Stimulated activated CD4-positive, alpha-beta T cell treated with anti-CD3 and anti-CD28 coated beads, Interleukin-12 subunit alpha, Interleukin-12 subunit beta, amount 100 ng/mL, for 24 hours (primary cell): ENCODE measurements around the gene OR2C1.

Experiments used
- DNase-seq, 2 experiments: peaks; one replicate each; pipeline ENCODE4 v3.0.0-alpha.2; 2020; ENCODE audit warnings: low read depth in 2 of 2

OR2C1 gene

DNA sequence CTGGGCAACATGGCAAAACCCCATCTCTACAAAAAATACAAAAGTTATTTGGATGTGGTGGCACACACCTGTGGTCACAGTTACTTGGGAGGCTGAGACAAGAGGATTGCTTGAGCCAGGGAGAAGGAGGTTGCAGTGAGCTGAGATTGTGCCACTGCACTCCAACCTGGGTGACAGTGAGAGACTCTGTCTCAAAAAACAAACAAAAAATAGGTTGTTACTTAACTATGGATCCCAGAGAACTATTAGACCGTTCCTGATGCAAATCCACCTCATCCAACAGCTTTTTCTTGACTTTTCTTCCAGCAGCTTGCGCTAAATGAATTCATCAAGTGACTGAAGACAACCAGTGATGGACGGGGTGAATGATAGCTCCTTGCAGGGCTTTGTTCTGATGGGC, at the start of gene OR2C1:
TSS of gene OR2C1 (plus strand) at position 301 of the 400 bp plus-strand sequence. CDS start at position 353, 52 bp downstream.
- DNase-seq, result no peak

DNA sequence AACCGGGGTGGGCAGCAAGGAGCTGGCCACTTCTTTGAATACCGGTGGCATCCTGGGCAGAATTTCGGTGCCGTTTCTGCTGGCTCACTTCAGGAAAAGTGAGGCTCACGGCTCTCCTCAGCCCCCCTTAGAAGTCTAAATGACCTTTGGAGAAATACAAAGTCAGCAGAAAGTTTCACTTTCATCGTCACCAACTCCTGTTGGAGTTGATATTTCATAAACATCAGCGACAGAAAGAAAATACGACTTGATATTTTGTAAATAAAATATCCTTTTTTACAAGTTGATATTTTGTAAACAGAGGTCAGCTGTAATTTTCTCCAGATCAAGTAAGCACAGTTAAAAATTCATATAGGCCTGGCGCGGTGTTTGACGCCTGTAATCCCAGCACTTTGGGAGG, 49.6 kb upstream of the OR2C1 start:
- no peak for DNase-seq

DNA sequence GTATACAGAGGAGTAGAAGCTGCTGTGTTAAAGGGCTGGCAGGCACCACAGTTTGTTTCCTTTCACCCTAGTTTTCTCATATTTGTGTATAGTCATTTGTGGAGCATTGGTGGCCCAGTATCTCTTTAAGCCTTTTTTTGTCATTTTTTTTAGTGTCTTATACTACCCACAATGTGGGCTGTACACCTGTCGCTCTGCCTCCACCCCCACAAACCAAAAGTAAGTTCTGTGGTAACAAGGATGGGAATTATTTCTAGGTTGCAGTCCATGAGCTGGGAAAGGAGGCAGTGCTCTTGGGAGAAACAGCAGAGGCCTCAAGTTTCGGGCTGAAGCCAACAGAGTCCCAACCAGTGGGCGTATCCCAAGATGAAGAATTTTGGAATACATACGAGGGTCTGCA, 44.2 kb upstream of the OR2C1 start:
- no peak for DNase-seq

DNA sequence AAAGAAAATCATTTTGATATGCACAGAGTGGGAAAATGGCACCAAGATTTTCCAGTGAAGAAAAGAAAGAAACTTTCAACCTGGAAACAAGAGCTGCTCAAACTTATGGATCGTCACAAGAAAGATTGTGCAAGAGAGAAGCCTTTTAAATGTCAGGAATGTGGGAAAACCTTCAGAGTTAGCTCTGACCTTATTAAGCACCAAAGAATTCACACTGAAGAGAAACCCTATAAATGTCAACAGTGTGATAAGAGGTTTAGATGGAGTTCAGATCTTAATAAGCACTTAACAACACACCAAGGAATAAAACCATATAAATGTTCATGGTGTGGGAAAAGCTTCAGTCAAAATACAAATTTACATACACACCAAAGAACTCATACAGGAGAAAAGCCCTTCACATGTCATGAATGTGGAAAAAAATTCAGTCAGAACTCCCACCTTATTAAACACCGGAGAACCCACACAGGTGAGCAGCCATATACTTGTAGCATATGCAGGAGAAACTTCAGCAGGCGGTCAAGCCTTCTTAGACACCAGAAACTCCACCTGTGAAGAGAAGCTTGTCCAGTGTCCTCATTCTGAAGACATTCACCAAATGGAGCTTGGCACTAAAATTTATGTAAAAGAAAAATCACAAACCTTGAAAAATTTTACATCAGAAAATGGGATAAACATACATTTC, 38.2 kb upstream of the OR2C1 start:
- no peak for DNase-seq

DNA sequence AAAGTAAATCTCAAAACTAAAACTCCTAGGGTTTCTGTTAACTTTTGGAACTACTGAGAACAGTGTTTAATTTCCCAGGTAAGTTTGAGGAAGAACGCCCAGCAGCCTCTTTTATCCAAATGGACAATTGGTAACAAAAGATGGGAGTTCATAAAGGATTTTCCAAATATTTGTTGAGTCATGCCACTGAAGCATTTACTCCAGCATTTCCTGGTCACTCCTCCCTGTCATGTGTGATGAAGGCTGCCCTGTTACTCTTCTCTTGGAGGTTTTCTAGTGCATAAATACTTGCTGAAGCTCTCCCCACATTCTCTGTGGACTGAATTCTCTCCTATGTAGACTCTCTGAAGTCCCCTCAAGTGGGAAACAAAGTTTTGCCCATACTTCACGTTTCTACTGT, 33.9 kb upstream of the OR2C1 start:
- DNase-seq, result no peak

DNA sequence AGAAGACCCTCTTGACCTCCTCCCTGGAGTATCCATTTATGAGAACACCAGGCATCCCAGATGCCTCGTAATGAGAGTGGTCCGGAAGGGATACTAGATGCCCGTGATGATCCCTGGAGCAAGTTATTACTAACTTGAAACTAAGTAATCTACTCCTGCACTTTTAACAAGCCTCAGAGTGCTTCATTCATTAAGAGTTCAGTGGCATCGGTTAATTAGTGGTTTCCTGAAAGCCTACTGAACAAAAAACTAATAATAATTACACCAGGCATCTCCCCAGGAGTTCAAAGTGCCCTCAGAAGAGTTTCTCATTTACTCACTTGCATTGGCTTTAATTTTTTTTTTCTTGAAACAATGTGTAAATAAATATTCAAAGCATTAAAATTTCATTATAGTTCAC, 28.2 kb upstream of the OR2C1 start:
- no peak for DNase-seq

DNA sequence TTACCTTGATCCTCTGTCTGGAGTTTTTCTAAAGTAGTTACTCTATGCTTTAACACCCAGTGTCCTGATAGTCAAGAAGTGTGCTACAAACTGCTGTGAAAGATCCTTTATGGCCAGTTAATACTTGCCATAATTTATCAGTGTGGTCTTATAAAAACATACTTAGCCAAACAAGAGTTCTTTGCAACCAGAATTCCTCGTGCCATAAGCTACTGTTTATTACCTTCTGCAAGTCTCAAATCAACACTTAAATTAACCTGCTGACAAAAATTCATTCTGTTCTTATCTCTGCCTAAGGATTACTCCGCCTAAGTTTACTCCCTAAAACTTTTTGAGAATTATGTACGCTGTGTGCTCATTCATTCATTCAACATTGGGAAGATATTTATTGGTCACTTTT, 27.6 kb upstream of the OR2C1 start:
- DNase-seq, result no peak

DNA sequence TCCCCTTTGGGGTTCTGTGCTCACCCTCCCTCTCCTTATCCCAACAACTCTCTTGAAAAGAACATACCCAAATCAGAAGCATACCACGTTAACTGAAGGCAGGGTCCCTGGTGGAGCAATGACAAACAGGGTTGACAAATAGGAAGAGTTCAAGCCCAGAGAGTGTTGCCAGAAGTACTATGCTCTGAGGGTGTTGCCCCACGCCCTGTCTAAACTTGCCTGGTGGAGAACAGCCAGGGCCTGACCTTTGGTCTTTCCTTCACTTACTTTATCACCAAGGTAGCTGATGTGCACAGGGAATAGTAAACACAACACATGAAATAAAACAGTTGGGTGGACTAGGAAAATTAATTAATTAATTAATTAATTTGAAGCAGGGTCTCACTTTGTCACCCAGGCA, 27.0 kb upstream of the OR2C1 start:
- DNase-seq, result no peak

DNA sequence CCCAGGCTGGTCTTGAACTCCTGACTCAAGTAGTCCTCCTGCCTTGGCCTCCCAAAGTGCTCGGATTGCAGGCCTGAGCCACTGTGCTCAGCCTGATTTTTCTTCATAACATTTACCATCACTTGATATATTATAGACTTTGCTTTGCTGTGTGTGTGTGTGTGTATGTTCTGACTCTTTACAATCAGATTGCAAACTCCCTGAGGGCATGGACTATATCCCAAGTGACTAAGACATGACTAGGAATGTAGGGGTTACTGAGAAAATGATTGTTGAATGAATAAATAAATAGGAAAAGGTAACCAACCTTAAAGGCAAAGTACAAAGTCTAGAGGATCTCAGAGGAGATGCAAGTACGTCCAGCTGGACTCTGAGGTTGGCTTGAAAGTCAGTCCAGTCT, 9.6 kb upstream of the OR2C1 start:
- no peak for DNase-seq

DNA sequence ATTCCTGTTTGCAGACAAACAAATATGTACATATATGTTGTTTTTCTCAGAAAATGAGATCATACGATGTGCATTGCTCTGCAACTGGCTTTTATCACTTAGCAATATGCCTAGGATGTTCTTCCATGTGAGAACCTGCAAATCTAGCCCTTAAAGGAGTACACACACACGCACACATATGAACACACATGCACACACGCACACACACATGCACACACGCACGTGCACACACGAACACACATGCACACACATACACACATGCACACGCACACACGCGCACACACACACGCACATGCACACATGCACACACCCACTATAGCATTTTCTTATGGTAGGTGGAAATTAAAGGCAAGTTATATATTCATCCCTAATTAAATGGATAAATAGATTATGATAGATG, 8.1 kb upstream of the OR2C1 start:
- DNase-seq, result no peak

DNA sequence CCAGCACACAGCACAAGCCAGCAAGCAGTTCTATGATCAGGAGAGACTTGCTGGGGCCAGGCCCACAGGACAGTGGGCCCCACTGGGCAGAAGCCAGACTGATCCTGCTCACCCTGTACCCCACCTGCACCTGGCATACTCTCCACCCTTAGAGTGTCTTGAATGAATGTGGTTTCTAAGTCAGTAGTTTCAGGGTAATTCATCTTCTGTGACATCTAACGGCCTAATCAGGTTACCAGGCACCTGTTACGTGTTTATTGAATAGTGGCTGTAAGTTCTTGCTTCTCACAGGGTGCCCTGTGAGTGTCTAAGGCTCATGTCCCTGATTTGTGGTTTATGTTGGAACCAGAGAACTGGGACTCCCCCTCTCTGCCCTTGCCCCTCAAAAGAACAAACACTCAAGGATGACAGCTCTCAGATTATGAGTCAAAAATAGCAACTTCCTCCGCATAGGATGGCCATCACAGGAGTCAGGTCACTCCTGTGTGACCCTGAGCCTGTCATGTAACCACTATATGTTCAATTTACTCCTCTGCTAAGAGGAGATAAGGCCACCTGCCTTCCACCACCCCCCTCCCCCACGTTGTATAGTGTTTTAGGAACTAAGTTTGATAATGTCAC, 7.0 kb upstream of the OR2C1 start:
- DNase-seq, result no peak

DNA sequence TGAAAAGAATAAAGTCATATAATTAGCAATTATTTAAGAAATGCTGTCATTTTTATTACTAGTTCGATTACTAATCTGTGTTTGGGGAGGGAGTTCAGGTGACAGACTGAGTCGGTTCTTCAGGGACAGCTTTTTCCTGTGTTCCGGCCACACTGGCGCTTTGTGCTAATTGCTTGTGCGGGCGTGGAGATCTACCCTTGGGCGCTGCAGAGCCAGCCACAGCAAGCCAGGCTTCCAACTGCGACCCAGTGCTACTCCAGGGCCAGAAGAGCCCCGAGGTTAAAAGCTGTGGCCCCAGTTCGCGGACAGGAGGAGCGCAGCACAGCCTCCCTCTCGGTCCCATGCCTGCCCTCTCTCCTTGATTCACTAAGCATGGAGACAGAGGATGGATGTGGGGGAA, 6.5 kb upstream of the OR2C1 start:
- no peak for DNase-seq

DNA sequence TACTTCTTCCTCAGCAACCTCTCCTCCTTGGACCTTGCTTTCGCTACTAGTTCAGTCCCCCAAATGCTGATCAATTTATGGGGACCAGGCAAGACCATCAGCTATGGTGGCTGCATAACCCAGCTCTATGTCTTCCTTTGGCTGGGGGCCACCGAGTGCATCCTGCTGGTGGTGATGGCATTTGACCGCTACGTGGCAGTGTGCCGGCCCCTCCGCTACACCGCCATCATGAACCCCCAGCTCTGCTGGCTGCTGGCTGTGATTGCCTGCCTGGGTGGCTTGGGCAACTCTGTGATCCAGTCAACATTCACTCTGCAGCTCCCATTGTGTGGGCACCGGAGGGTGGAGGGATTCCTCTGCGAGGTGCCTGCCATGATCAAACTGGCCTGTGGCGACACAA, 429 bp downstream of the OR2C1 start:
- no peak for DNase-seq

DNA sequence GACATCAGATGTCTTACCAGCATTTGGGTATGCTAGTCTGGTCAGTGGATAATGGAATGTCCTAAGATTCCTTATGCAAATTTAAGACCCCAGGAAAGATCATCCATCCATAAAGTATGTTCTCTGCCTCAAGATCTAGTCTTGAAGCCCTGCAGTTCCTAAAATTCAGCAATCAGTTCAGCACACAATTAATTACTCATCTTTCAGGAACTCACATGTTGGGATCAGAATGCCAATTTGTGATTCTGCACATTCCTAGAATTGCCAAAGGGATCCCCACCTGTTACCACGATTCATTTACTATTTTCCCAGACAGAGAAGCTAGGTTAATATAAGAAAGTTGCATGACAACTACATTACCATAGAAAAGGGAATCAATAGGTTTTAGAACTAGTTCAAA, 3.2 kb downstream of the OR2C1 start:
- no peak for DNase-seq

DNA sequence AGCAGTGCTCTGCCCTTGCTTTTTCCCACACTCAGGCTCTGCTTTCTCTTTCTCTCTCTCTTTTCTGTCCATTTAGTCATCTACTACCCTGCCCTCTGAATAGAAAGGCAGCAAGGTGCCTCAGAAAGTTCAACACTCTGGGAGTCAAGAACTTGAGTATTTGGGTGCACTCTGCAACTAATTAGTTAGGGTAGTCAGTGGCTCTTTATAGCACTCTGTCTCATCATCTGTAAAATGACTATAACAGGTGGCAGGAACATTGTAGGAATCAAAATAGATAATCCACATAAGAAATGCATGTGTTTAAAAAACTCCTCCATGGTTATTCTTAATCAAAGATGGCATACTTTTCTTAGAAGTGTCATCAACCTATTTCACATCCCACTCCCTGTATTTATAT, 7.2 kb downstream of the OR2C1 start:
- no peak for DNase-seq

DNA sequence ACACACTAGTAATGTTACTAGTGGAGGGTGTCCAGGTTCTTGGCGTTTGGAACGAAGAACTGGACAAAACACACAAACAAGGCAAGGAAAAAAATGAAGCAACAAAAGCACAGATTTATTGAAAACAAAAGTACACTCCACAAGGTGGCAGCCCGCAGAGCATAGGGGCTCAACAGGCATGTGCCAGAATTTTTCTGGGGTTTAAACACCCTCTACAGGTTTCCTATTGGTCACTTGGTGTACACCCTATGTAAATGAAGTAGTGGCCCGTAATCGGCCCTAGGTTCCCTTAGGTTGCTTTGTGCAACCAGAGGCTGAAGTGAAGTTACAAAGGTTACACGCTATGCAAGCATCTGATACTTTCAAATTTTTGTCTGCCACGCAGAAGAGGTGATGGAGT, 8.1 kb downstream of the OR2C1 start:
- DNase-seq, result no peak

DNA sequence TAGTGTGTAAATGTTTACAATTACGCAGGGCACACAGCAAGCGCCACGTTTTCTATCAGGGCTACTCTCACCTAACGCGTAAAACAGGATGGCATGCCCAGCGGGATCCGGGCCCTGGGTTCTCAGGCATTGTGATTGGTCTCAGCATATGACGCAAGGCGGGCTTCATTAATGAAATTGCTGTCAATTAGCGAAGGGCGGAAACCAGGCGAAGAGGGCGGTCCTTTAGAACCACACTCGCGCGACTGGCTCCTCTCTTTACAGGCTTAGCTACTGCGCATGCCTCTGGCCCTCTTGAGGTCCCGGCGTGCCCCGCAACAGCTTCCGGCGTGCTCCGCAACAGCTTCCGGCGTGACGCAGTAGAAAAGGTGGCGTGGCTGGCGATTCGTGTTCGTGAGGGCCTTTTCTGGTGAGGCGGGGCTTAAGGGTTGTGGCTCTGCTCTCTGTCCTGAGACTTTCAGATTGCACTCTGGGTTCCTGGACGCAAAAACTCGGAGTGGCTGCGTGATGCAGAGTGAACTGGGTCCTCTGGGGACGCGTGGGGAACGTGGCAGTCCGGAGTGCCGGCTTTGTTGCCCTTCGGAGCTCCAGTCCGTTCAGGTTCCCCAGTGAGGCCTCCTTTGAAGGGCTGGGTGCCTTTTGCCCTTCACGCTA, 9.2 kb downstream of the OR2C1 start:
- DNase-seq, result peak; percentile 76 to 81

DNA sequence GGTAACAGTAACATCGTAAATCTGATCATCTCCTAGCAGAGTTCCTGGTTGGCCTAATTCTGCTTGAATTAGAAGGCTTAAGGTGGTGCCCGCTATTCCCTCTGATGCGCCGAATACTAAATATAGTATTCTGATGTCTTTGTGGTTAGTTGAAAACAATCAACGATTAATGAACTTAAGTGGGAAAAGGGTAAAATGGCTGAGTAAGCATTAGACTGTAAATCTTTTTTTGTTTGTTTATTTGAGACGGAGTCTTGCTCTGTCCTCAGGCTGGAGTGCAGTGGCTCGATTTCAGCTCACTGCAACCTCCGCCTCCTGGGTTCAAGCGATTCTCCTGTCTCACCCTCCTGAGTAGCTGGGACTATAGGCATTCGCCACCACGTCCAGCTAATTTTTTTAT, 13.4 kb downstream of the OR2C1 start:
- no peak for DNase-seq

DNA sequence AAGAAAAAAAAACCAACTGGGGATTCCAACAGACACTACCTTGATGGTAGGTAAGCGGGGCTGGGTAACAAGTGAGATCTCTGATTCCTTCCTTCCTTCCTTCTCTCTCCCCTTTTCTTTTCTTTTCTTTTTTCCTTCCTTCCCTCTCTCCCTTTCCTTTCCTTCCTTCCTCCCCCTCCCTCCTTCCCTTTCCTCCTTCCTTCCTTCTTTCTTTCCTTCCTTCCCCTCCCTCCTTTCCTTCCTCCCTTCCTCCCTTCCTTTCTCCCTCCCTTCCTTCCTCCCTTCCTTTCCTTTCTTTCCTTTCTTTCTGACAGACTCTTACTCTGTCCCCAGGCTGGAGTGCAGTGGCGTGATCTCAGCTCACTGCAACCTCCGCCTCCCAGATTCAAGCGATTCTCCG, 20.0 kb downstream of the OR2C1 start:
- no peak for DNase-seq

DNA sequence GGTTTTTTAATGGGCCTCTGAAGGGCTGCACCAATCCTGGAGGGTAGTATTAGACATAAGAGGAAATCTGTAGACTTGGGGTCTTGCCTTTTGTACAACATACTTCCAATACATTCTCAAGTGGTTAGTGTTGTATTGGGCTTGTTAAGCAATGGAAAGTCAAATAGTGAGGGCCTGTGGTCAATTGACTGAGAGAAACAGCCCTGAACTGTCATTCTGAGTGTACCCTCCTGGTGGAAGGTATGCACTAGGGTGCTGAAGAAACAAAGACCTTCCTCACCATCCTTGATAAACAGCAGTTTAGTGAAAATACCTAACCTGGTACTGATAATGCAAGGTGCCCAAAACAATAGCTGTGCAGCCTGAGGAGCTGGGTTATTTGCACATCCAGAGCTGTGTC, 22.2 kb downstream of the OR2C1 start:
- DNase-seq, result no peak

DNA sequence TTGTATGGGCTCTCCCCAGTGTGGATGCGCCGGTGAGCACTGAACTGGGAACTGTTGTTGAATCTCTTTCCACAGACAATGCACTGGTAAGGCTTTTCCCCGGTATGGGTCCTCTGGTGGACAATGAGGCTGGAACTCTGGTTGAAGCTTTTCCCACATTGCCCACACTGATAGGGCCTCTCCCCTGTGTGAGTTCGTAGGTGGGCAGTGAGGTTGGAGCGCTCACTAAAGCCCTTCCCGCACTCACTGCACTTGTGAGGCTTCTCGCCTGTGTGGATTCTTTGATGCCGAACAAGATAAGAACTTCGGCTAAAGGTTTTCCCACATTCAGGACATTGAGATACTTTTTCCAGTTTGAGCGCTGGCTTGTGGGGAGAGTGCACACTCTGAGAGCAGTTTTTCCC, 27.4 kb downstream of the OR2C1 start:
- DNase-seq, result no peak

DNA sequence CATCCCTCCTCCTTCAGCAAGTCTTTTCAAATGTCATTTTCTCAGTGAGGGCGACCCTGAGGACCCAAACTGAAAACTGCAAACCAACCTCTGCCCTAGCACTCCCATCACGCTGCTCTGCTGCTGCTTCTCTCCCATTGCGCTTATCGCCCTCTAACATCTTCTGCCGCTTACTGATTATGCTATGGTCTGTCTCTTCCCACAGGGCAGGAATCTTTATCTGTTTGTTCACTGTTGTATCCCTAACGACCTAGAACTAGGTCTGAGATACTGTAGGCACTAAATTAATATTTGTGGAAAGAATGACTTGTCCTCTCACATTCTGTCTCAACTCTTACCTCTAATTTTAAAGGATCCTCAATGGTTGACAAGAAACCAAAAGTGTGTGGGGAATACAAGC, 32.6 kb downstream of the OR2C1 start:
- DNase-seq, result no peak

DNA sequence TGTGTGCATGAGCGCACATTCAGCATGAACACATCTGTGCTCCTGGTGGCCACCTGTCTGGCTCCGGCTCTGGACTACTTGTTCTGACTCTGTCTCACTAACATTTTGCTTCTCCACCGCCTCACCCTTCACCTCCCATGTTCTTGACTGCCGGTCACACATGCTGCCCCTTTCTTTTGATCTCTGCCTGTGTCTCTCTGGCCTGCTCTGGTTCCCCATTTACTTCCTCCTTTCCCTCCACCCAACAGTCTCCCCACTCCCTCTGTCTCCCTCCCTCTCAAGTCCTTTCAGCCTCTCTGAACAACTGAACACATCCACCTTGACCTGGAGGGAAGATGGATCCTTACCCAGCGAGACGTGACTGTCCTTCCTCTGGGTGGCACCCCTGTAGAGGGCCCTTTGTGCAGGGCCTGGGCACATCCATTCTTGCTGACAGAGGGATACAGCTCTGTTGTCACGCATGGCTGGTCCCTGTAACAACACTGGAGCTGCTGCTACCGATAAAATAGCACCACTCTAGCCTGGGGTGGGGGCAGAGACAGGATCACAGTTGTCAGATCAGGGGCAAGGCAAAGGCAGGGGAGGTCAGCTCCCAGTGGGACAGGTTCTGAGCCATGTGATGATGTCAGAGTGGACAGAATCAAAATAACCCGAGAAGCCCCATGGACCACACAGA, 34.1 kb downstream of the OR2C1 start:
- no peak for DNase-seq
